B cell (primary cell): Measurements from ENCODE around the gene CCDC18. TPM values are rescaled to one million over a fixed set of nuclear protein-coding genes. Genes with fewer than 3 reads are reported as not detected.

Source experiments
- ATAC-seq: fragments of 200-7000 bp; cut with Tn5 transposase; one replicate; pipeline ENCODE4 v1.10.0; 2021; ENCODE audit warnings: low read depth, mild to moderate bottlenecking, moderate number of reproducible peaks, moderate library complexity
- CTCF ChIA-PET: fragments of 350-600 bp; sonication (Branson Sonifier 250); formaldehyde crosslinking; loops from one replicate; lab custom pipeline; 2021; ENCODE audit warnings: antibody characterized with exemption, inconsistent platforms; lab: Charles Lee
- POLR2A ChIA-PET: fragments of 350-600 bp; sonication (Branson Sonifier 250); formaldehyde crosslinking; loops from one replicate; lab custom pipeline; 2021; ENCODE audit warnings: antibody characterized with exemption; lab: Charles Lee
- DNase-seq: peaks from one replicate; pipeline ENCODE4 v3.0.0; 2013
- H2AFZ ChIP-seq: 2 replicates; pipeline ENCODE4 v1.6.1; 2012; ENCODE audit warnings: mild to moderate bottlenecking, low read depth, low read length; ENCODE audit not compliant: insufficient read depth, poor library complexity, severe bottlenecking
- H3K27ac ChIP-seq, 2 donors: 1 replicate in 1 of 2; 2 replicates in 1 of 2; pipeline ENCODE4 v1.5.1; 2012 to 2013; ENCODE audit warnings: low read length in 2 of 2, mild to moderate bottlenecking in 2 of 2, moderate library complexity in 1 of 2
- H3K27me3 ChIP-seq, 4 experiments: fragments of 200-600 bp in 1 of 4; sonication (generic) in 1 of 4; replicated peaks in 1 of 4; 1 replicate in 2 of 4; 2 replicates in 2 of 4; pipeline versions ENCODE4 v1.6.1 to v1.7.0; 2013 to 2016; ENCODE audit warnings: low read length in 3 of 4, mild to moderate bottlenecking in 2 of 4, mixed read lengths in 1 of 4, moderate library complexity in 1 of 4; ENCODE audit not compliant: insufficient read depth in 4 of 4, control insufficient read depth in 3 of 4; ENCODE audit errors: control extremely low read depth in 1 of 4
- H3K36me3 ChIP-seq, 2 experiments: replicated peaks in 1 of 2; 1 replicate in 1 of 2; 2 replicates in 1 of 2; pipeline versions ENCODE4 v1.6.1 to v1.7.1; 2013; ENCODE audit warnings: low read length in 1 of 2; ENCODE audit not compliant: insufficient read depth in 2 of 2, control insufficient read depth in 1 of 2; ENCODE audit errors: control extremely low read depth in 1 of 2, extremely low read depth in 1 of 2
- H3K4me1 ChIP-seq, 2 donors: fragments of 200-600 bp in 1 of 2; sonication (generic) in 1 of 2; 1 replicate in 1 of 2; 2 replicates in 1 of 2; pipeline versions ENCODE4 v1.5.1 to v1.6.1; 2013 to 2017; ENCODE audit warnings: low read length in 2 of 2; ENCODE audit not compliant: control insufficient read depth in 2 of 2, insufficient read depth in 2 of 2
- H3K4me2 ChIP-seq: replicated peaks from 2 replicates; pipeline ENCODE3; 2012; ENCODE audit warnings: mild to moderate bottlenecking, low read depth, low read length; ENCODE audit not compliant: poor library complexity, severe bottlenecking
- H3K4me3 ChIP-seq, 5 experiments: fragments of 200-600 bp in 1 of 5; sonication (generic) in 1 of 5; 1 replicate in 3 of 5; 2 replicates in 2 of 5; pipeline versions ENCODE4 v1.5.1 to v1.7.0; 2011 to 2016; ENCODE audit warnings: low read length in 4 of 5, mild to moderate bottlenecking in 4 of 5, low read depth in 2 of 5, control low read depth in 1 of 5, moderate library complexity in 1 of 5; ENCODE audit not compliant: insufficient read depth in 1 of 5; ENCODE audit errors: control extremely low read depth in 1 of 5, extremely low read depth in 1 of 5
- H3K79me2 ChIP-seq: fragments of 200-600 bp; sonication (generic); one replicate; pipeline ENCODE4 v1.6.0; 2016; ENCODE audit warnings: low read length; ENCODE audit not compliant: control insufficient read depth, insufficient read depth
- H3K9ac ChIP-seq: fragments of 200-600 bp; sonication (generic); 2 replicates; pipeline ENCODE4 v1.6.1; 2017; ENCODE audit warnings: mild to moderate bottlenecking, low read length, moderate library complexity
- H3K9me3 ChIP-seq, 3 donors: one replicate each; pipeline versions ENCODE4 v1.6.1 to v1.7.1; 2013; ENCODE audit warnings: low read length in 2 of 3; ENCODE audit not compliant: control insufficient read depth in 2 of 3, insufficient read depth in 1 of 3; ENCODE audit errors: control extremely low read depth in 1 of 3
- H4K20me1 ChIP-seq: 2 replicates; pipeline ENCODE4 v1.6.0; 2012; ENCODE audit warnings: mild to moderate bottlenecking, low read length; ENCODE audit not compliant: insufficient read depth, control insufficient read depth, poor library complexity, severe bottlenecking
- H3K27ac Mint-ChIP-seq: one replicate; pipeline ENCODE4 v1.8.0; 2021; ENCODE audit warnings: mixed read lengths
- H3K27me3 Mint-ChIP-seq: one replicate; pipeline ENCODE4 v1.8.0; 2021; ENCODE audit warnings: mixed read lengths
- H3K4me1 Mint-ChIP-seq: one replicate; pipeline ENCODE4 v1.8.0; 2021; ENCODE audit warnings: mixed read lengths
- H3K4me3 Mint-ChIP-seq: one replicate; pipeline ENCODE4 v1.8.0; 2021; ENCODE audit warnings: mixed read lengths
- H3K9me3 Mint-ChIP-seq: one replicate; pipeline ENCODE4 v1.8.0; 2022; ENCODE audit warnings: mixed read lengths; ENCODE audit not compliant: insufficient read depth
- CTCF ChIP-seq: fragments of 200-600 bp; IDR thresholded peaks from one replicate; pipeline ENCODE4 v1.8.0; 2022; ENCODE audit warnings: antibody characterized with exemption, mild to moderate bottlenecking
- EZH2 ChIP-seq: IDR thresholded peaks from 2 replicates; pipeline ENCODE4 v1.6.1; 2012; ENCODE audit warnings: borderline replicate concordance, low read depth, mild to moderate bottlenecking, moderate library complexity, low read length; ENCODE audit not compliant: insufficient read depth, poor library complexity, severe bottlenecking
- WGBS: methylation state at CpG from one replicate; pipeline ENCODE4 v1.1.5; 2013; ENCODE audit warnings: missing lambda C conversion rate; ENCODE audit not compliant: insufficient coverage; 5-methylcytosine and 5-hydroxymethylcytosine counted together
- intact Hi-C: fragments of 100-400 bp; cut with micrococcal nuclease; formaldehyde crosslinking; loops from one replicate; pipeline ENCODE4 v1.10.0; 2022
- polyA plus RNA-seq: library from polyadenylated mRNA; depleted of rRNA; stranded (reverse); fragments of >200 nt; gene quantifications from 2 replicates; pipeline ENCODE4 v1.2.3, GENCODE V29; 2012
- total RNA-seq, 2 donors: library from RNA; stranded (reverse); fragments of 120-200 nt in 1 of 2; gene quantifications; 1 replicate in 1 of 2; 2 replicates in 1 of 2; pipeline versions ENCODE4 v1.2.3 to v1.2.4, GENCODE V29; 2013 to 2022

Gene CCDC18
- total and polyA plus RNA-seq, 2 donors (not counting 1 experiment from before 2014, with no cell fraction given) = 7.7 to 16.0 TPM

DNA sequence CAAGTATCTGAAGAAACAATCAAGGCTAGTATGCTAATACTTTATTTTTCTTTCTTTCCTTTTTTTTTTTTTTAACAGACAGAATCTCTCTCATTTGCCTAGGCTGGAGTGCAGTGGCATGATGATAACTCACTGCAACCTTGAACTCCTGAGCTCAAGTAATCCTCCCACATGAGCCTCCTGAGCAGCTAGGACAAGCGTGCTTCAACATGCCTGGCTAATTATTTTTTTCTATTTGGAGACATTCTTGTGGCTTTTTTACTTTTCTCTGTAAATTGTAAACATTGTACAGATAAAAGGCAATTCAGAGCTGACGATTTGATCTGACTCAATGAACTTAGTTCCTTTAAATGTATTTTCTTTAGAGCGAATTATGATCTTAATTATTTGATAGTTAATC is 41.4 kb downstream of the CCDC18 start:
- ATAC-seq (no peak), DNase-seq (no peak)
- ChIA-PET POLR2A (no interaction called here), CTCF (no interaction called here)
- H3K27me3 ChIP-seq = no peaks in the 10 kb centered on the region
- no peaks in the 10 kb centered on the region for H3K27me3 Mint-ChIP-seq
- H3K27ac ChIP-seq = no peak overlapping the region
- no peak overlapping the region for H3K4me3 ChIP-seq
- peaks cover 9 to 20% of the 10 kb centered on the region in 2 donors for H3K4me1 ChIP-seq
- no peak overlapping the region for H2AFZ ChIP-seq
- no CpG with 5 or more reads among the region's 3 CpGs for WGBS
- no peaks in the 10 kb centered on the region for H3K79me2 ChIP-seq
- H3K4me3 Mint-ChIP-seq = no peak overlapping the region
- H3K27ac Mint-ChIP-seq = no peak overlapping the region
- no peaks in the 10 kb centered on the region for H3K9me3 ChIP-seq
- peaks cover 34% of the 10 kb centered on the region for H3K4me1 Mint-ChIP-seq
- no peaks in the 10 kb centered on the region for H3K9me3 Mint-ChIP-seq
- intact Hi-C loops = no loop called here
- H3K4me2 ChIP-seq = no peak overlapping the region
- H3K9ac ChIP-seq = no peak overlapping the region
- TF ChIP-seq EZH2 (no peak), CTCF (no peak)
- H4K20me1 ChIP-seq = no peaks in the 10 kb centered on the region
- peaks cover 4 to 7% of the 10 kb centered on the region in 2 experiments for H3K36me3 ChIP-seq

DNA sequence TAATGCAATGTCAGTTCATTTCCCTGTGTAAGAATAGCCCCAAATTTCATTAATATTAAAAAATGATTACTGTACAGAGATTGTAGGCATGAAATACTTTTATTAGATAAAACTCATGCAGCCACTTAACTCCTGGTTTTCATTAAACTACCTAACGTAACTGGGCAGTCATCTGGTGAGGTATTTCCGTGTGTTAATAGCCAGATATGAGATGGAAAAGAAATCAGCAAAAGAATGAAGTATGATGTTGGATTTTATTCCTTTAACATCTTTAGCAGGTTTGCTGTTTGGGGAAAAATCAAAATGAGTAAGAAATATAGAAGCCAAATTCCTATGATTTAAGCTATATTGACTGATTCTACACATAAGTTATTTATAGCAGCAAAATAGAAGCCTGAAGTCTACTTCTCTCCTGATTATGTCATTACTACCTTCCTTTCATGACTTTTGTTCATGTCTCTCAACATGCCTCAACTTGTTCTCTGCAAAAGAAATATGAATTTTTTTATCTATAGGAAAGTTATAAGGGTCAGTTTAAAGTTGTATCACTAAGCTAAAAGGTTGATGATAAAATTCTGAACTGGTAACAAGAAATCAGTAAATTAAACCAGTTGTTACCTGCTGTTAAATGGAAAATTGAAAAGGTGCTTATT is 42.6 kb downstream of the CCDC18 start:
- Histone ChIP-seq H3K36me3 (peaks cover 0 to 6% of the 10 kb centered on the region in 2 experiments), H2AFZ (no peak overlapping the region), H4K20me1 (no peaks in the 10 kb centered on the region), H3K4me1 (peaks cover 9 to 20% of the 10 kb centered on the region in 2 donors), H3K79me2 (no peaks in the 10 kb centered on the region), H3K4me2 (no peak overlapping the region), H3K4me3 (no peak overlapping the region), H3K27me3 (no peaks in the 10 kb centered on the region), H3K9ac (no peak overlapping the region), H3K27ac (no peak overlapping the region), H3K9me3 (no peaks in the 10 kb centered on the region)
- TF ChIP-seq CTCF (no peak), EZH2 (no peak)
- ATAC-seq (no peak), DNase-seq (no peak)
- POLR2A ChIA-PET = no interaction called here
- no peak overlapping the region for H3K4me3 Mint-ChIP-seq
- H3K9me3 Mint-ChIP-seq = no peaks in the 10 kb centered on the region
- no peaks in the 10 kb centered on the region for H3K27me3 Mint-ChIP-seq
- intact Hi-C loops = no loop called here
- H3K27ac Mint-ChIP-seq = no peak overlapping the region
- H3K4me1 Mint-ChIP-seq = peaks cover 34% of the 10 kb centered on the region
- WGBS = no CpG with 5 or more reads among the region's 2 CpGs
- CTCF ChIA-PET = no interaction called here
